IPS DF 4.7 (cell line): ENCODE measurements around the gene SIAE.
"Not testable (repeated sequence)": the region's sequence is repeated elsewhere in the genome, so short reads cannot be mapped to it uniquely, and the experiment has no call there.

Experiments used
- DNase-seq: peaks from one replicate; pipeline ENCODE4 v3.0.0-alpha.2; 2013; ENCODE audit warnings: low spot score; ENCODE audit errors: extremely low read depth

The SIAE gene

DNA sequence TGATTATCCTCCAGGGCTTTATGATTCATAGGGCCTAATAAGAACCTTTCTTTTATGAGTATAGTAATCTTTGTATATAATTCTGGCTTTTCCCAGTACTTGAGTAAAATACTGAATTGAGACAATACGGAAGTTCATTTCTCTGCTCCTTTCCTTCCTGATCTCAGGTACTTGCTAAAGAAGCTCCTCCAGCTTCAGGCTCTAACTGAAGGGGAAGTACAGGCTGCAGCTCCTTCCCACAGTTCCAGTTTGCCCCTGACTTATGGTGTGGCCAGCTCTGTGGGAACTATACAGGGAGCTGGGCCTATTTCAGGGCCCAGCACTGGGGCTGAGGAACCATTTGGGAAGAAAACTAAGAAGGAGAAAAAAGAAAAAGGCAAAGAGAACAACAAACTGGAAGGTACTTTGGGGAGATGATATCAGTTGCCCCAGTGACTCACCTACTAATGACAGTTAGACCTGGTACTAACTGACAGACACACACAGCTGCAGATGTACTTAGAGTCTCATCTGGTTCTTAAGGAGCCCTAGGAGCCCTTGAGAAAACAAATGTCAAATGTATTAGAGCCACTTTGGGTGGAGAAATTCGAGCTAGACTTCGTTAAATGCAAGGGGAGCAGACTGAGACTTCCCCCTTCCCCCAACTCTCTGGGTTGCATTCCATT, 47.9 kb downstream of the SIAE start:
- DNase-seq: no peak

DNA sequence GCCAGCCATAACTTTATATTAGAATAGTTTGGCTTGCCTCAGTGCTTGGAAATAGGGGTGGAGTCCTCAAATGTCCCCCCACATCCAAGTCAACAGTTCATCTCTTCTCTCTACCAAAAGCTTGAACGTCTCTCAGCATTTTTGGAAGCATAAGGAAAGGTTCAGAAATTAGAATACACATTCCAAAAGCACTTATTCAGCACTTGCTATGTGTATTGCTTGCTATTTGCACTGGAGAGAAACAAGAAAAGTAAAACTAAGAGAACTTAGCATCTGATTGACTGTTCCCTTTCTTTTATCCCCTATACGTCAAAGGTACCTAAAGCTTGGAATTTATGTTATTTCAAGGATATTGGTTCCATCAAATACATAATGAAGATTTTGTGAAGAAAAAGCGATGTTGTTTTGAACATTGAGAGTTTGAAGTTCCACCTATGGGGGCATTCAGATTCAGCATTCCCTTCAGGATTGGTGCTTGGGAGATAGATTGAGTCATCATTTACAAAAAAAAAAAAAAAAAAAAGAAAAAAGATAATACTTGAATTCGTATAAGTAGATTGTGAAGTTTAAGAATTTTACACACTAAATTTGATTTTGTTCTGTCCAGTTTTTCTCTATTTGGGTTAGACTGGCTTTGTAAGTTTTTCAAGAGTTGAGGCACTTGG, 49.5 kb downstream of the SIAE start:
- no peak for DNase-seq

DNA sequence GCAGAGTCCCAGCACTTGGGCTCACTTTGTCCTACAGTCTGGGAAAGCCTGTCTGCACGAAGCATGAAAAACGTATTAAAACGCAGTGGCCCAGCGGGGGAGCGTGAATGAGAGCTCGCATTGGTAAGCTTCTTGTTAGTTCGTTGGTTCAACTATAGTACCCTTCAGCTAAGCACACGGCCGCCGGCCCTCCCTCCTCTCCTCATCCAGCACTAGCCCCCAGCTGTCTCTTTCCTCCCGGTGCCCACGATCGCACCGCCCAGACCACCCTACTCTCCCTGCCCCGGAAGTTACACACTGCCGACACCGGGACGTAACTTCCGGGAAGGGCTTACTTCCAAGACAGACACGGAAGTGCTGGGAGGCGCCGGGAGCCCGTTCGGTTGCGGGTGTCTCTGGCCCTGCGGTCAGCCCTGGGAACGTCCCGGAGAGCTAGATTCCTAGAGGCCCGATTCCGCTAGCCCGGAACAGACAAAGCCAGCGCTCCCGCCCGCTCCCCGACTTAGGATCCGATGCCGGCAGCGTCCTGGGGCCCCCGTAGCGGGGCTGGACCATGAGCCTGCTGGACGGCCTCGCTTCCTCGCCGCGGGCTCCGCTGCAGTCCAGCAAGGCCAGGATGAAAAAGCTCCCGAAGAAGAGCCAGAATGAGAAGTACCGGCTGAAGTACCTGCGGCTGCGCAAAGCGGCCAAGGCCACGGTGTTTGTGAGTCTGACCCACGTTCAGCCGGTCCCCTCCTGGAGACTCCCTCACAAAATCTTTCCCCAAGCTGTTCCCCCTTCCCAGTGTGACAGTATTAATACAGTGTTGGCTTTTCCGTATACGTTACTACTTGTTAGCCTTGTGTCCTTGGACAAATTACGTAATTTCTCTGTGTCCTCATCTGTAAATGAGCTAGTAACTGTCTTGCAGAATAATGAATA, 50.7 kb downstream of the SIAE start, which contains the start of gene TBRG1:
TBRG1 (plus strand) TSS at position 334 of the 921 bp plus-strand sequence; CDS start at position 554, 220 bp downstream.
- DNase-seq: peak; percentile 78

DNA sequence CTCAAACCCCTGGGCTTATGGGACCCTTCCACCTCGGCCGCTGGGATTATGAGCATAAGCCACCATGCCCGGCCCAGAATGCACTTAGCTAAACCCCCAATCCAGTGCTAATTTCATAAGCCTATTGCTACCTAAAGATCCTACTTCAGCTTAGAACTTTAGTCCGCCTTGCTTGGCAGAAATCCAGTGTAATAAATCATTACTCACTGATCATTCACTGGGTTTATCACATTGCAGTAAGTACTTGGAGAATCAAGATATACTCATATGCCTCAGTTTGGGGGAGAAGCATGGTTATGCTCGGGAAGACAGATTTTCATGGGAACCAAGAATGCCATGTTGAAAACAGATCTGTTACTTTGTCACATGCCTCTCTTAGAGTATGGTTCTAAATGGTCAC, 54.7 kb downstream of the SIAE start:
- no peak for DNase-seq

DNA sequence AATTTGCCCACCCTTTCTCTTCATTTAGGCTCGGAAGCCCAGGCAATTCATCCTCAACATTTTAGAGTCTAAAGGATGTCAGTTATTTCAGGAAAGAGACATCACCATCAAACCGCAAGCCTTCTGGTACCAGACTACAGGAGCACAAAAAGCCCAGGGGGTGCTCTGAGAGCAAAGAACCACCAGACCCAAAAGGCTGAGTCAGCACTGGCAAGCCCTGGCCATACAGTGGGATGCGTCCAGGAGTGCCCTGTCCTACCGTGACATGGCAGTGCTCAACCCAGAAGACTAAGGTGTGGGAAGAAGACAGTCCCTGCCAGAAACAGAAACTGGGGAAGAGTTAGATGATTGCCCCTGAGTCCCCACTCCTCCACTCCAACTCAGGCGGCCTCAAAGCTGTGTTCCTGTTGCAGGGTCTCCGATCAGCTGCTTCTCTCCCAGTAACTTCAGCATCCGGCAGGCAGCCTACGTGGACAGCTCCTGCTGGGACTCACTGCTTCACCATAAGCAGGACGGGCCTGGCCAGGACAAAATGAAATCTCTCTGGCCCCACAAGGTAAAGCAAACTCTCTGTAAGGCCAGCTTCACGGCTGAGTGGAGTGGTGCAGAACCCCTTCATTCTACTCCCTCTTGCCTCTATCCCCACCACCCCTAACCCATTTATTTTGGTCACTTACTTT, 60.8 kb downstream of the SIAE start:
- DNase-seq: no peak

DNA sequence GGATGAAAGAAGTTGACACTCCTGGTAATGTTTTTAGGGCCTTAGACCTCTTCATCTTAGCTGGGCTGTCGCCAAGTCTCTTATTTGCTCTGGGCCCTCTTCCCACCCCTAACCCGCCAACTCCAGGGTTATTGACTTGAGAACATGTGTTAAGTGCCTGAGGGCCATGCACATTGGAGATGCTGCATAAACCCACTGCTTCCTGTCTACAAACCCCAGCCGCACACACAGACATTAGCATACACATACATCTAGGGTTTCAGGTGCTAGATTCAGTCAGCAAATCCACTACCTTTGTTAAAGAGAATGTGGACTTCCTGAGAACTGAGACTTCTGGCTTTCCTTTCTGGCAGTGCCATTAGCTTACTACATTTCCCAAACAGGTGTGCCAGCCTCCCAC, 61.5 kb downstream of the SIAE start:
- DNase-seq: no peak

DNA sequence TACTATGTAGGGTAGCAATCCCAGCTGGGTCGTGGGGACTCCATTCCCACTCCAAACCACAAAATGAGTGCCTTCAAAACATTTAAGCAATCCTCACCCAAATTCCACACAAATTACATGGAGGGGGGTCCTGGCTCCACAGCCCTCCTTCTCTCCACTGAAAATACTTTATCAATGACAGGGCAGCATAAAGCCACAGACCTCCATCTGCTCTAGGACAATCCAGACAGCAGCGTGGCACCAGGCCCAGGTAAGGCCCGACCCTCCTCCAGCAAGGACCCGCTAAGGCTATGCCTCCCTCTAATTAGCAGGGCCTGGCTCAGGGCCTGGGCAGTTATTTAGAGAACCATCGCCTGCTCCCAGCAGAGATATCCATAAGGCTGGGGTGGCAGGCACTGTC, 62.5 kb downstream of the SIAE start, which contains the start of gene PANX3:
PANX3 (plus strand) TSS at position 365 of the 400 bp plus-strand sequence. CDS start 129 bp downstream, outside the sequence.
- no peak for DNase-seq

DNA sequence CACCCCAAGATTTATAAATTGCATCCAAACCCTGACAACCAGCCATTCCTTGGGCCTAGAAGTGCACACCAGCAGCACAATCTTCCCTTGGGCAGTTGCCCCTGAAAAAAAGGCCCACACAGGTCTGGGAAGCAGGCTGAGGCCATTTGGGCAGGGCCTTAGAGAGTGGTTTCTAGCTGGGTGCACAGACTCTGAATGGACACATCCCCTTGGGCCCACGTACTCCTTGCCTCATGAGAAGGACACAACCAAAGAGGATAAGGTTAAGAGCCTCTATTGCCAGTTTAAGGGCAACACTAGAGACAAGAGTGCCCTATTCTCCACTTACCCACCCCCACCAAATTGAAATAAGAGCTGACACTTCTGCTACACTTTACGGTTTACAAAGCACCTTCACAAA, 63.2 kb downstream of the SIAE start:
- no peak for DNase-seq

DNA sequence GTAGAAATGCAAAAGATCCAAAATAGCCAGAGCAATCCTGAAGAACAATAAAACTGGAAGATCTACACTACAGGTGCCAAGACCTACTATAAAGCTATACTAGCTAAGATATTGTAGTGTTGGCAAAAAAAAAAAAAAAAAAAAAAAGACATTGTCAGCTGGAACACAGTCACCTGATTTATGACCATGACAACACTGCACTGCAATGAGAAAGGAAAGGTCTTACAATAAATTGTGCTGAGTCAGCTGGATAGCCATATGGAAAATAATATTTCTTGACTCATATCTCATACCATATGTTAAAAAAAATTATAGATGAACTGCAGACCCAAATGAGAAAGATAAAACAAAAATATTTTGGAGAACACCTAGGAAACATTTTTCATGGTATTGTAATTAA, 65.4 kb downstream of the SIAE start:
- DNase-seq: no peak

DNA sequence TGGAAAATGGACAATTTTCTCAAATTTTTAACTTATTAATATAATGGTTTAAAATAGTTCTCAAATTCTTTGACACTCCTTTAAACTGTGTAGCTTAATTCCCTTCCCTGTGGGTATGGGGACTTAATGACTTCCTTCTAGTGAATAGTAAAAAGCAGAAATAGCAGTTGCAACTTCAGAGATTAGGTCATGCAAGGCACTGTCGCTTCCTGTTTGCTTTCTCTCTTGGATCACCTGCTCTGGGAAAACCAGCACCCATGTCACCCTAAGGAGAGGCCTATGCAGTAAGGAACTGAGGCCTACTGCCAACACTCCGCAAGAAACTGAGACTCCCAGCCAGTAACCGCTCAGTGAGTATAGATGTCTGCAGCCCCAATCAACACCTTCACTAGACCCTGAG, 67.8 kb downstream of the SIAE start:
- DNase-seq: no peak

DNA sequence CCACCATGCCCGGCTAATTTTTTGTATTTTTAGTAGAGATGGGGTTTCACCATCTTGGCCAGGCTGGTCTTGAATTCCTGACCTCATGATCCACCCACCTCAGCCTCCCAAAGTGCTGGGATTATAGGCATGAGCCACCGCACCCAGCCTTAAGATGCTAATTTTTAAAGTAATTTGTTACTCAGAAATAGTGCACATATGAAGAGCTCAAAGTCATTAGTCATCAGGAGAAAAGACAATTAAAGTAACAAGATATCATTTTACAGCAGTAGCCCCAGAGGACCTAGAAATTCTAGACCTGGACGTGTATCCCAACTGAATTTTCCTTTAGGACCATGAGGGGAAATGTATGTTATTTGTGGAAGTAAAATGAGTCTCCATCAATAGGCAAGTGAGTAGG, 70.8 kb downstream of the SIAE start:
- DNase-seq: not testable (repeated sequence)

DNA sequence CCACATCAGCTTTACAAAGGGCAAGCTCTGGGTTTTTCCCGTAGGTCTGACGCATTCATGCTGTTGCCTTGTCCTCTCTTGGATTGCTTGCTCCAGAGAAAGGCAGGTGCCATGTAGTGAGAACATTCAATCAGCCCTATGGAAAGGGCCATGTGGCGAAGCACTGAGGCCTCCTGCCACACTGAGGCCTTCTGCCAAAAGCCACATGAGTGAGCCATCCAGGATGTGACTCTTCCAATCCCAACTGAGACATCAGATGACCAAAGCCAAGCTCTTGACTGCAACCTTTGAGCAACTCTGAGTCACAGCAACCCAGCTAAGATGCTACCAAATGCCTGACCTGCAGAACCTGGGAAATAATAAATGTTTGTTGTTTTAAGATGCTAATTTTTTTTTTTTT, 71.3 kb downstream of the SIAE start:
- DNase-seq: no peak

DNA sequence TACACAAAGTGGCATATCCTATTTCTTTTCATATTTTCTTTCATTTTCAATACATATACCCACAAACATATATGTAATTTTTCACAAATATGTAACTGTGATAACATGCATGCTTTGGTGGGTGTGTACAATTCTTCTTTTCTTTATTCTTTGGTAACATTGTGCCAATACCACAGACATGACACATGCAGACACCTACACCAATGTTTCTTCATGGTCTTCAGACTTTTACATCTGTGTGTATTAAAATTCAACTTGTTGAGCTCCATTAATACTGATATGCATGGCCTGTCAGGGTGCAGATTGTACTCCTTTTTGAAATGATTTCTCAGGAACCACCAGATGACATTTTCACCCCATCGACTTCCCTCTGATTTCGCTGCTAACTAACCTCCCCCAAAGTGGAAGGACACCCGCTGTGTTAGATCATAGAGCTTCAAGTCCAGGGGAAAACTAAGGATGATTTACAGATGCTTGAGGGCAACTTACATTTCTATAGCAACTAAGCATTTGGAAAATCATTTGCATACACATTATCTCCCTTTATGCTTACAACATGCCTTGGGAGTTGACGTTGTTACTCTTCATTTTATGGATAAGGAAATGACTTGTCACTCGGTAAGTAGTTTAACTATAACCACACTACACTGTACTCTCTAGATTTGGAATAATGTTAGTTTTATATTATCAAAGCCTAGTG, 72.8 kb downstream of the SIAE start:
- no peak for DNase-seq

DNA sequence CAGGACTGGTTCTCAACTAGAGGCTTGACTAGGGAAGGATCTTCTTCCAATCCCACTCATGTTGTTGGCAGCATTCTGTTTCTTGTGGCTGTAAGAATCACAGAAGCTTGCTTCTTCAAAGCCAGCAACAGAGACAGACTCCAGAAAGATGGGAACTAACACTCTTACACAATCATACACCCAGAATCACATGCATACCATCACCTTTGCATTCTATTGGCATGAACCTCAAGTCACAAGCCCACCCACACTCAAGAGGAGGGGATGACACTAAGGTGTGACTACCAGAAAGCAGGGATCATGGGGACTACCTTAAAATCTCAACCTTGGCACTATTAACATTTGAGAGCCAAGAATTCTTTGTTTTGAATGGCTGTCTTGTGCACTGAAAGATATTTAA, 75.9 kb downstream of the SIAE start:
- no peak for DNase-seq

DNA sequence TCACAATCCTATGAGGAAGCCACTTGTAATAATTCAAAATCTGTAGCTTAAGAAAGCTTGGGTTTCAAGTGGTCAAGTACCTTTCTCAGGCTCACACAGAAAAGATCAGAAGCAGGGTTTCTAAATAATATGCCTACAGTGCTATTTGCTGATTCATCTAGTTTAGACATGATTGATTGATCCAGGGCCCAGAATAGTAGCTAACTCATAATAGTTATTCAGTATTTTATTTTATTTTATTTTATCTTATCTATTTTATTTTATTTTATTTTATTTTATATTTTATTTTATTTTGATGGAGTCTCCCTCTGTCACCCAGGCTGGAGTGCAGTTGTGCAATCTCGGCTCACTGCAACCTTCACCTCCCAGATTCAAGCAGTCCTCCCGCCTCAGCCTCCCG, 78.2 kb downstream of the SIAE start:
- DNase-seq: no peak

DNA sequence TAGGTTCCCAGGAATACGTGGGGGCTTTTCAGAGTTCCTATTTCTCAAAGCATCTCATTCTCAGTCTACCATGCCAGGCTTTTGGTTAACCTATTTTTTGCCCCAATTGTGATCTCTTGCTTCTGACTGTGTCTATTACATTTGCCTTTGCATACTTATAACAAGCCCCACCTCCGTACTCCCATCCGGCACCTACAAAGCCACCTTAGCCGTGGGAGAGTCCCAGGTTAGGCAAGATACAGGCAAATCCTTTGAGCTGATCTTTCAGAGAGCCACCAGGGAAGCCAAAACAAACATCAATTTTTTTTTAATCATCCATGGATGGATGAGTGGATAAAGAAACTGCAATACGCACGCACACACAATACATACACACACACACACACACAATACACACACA, 80.9 kb downstream of the SIAE start:
- DNase-seq: no peak

DNA sequence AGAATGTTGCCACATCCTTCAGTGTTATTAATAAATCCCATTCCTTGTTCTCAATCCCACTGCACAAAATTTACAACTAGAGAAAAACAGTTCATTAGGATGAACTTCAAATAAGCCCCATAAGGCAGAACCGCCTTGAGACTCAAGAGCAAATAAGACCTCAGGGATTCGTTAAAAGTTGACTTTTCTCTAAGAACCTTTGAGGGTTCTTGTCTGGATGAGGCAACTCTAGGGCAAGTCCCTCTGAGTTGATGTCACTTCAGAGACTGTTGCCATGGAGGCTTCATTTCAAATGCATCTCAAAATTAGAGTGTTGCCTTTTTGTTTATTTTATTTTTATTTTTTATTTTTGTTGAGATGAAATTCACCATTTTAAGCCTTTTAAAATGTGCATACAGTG, 82.1 kb downstream of the SIAE start:
- no peak for DNase-seq

DNA sequence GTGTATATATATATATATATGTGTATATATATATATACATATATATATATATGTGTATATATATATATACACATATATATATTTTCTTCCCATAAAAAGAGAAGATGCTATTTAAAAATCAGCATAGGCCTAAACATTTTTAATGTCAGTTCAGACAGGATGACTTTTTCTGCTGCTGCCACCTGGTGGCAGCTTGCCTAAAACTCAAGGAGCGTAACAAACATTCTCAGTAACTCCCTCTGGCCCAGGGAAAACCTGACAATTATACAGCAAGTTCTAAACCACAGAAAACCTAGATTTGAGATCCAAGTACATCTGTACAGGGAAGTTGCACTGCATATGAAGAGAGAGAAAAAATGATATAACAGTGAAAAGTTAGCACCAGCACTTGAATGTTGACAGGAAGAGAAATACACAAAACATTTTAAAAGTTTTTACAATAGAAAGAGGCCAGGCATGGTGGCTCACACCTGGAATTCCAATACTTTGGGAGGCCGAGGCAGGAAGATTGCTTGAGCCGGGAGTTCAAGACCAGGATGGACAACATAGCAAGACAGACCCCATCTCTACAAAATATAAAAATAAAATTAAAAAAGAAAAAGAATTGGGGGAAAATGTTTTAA, 87.2 kb downstream of the SIAE start:
- no peak for DNase-seq

DNA sequence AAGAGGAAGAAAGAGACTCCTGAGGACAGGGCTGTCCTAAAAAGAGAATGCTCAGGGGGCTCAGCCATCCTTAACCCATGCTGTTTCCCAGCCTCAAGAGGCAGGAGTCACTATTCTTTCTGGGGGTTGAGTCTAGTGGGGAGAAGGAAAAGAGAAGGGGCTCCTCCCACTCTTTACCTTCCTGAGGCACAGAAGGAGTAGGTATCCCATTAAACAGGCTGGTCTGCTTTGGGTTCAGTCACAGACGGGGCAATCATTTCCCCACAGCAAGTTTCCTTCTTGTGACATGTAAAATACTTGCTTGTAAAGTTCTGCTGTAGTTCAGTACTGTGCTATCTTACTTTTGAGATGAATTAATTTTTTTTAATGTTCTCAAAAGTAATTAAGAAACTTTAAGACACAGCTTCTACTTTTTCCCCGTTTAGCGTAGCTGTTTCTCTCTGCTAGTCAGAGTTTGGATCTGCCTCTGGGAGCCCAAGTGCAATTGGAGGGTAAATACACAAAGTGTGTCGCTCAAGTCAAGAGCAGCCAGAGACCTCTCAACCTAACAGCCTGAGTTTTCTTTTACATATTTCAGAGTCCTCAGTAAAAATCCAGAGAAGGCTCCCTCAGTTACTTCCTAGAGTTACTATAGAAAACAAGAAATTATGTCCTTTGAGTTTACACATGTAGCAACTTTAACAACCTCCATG, 88.7 kb downstream of the SIAE start:
- DNase-seq: no peak

DNA sequence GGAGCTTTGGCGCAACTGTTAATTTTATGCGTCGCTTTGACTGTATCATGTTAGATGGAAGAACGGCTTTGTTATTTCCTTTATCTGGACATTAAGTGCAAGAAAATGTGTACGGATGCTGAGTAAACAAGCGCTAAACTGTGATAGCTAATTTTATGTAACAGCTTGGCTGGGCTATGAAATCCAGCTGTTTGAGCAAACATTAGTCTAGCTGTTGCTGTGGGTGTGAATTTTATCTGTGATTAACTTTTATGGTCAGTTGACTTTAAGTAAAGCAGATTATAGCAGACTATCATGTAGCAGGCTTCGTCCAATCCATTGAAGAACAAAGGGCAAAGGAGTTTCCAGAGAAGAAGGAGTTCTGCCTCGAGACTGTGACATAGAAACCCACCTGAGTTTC, 89.8 kb downstream of the SIAE start:
- no peak for DNase-seq
